Choroid plexus epithelial cell (primary cell): ENCODE measurements around the gene CTNNA1.

Experiments used
- DNase-seq: peaks from one replicate; pipeline ENCODE4 v3.0.0-alpha.2; 2010; ENCODE audit warnings: low read depth
- H3K4me3 ChIP-seq: 2 replicates; pipeline ENCODE4 v1.5.1; 2011; ENCODE audit warnings: low read depth, mild to moderate bottlenecking, control low read depth, low read length, moderate library complexity
- TF ChIP-seq, protein P1 (sequence below): conservative IDR thresholded peaks from 2 replicates; pipeline ENCODE4 v1.5.1; 2011; ENCODE audit warnings: low read depth, mild to moderate bottlenecking, control low read depth, inconsistent platforms, low read length, moderate library complexity

Gene CTNNA1

DNA sequence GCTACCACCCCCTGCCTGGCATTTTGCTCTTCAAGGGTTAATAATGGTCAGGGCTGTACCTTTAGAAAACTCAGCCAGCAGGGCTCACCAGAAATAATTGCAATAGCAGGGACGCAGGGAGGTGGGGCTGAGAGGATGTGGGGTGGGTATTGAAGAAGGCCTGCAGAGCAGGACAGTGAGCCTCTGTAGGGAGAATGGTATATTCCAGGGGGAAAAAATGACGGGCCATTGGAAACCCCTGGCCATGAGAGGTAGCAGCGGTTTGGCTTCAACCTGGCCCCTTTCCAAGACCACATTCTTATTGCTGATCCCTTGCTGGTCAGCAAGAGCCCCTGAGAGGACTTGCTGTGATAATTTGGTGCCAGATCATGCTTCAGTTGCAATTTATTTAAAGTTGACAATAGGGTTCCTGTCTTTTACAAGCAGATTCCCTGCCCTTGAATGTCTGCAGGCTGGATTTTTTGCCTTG is 36.7 kb upstream of the CTNNA1 start:
- no peak overlapping the region for H3K4me3 ChIP-seq
- TF ChIP-seq, protein P1, sequence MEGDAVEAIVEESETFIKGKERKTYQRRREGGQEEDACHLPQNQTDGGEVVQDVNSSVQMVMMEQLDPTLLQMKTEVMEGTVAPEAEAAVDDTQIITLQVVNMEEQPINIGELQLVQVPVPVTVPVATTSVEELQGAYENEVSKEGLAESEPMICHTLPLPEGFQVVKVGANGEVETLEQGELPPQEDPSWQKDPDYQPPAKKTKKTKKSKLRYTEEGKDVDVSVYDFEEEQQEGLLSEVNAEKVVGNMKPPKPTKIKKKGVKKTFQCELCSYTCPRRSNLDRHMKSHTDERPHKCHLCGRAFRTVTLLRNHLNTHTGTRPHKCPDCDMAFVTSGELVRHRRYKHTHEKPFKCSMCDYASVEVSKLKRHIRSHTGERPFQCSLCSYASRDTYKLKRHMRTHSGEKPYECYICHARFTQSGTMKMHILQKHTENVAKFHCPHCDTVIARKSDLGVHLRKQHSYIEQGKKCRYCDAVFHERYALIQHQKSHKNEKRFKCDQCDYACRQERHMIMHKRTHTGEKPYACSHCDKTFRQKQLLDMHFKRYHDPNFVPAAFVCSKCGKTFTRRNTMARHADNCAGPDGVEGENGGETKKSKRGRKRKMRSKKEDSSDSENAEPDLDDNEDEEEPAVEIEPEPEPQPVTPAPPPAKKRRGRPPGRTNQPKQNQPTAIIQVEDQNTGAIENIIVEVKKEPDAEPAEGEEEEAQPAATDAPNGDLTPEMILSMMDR, result no peak
- DNase-seq, result peak; percentile 57

DNA sequence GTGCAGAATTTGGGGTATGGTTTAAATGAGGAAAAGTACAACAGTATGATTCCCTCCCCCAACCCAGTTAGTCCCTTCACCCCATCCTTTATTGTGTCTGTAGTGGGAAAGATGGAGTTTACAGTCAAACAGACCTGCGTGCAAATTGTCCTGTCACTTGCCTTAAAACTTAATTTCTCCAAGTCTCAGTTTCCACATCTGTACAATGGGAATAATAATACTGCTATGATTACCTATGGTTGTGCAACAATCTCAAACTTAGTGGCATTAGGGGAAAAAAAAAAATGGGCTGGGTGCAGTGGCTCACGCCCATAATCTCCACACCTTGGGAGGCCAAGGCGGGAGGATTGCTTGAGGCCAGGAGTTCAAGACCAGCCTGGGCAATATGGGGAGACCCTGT is 35.8 kb upstream of the CTNNA1 start:
- no peak for DNase-seq
- no peak overlapping the region for H3K4me3 ChIP-seq
- TF ChIP-seq, protein P1, result no peak

DNA sequence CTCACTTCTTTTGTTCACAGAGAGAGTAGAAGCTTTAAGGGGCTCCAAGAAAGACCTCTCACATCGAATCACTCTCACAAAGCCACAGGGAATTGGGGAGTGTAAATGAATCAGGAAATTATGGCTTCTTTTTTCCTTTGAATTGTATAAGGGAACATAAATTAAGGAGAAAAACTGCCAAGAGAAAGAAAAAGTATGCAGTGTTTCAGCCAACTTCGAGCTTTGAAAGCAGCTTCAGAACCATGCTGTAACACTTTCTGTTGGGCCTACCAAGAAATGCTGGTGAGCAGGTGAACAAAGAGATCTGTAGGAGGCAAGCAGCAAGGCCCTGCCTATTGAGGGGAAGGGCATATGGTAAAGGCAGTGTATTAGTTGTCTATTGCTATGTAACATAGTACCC is 33.4 kb upstream of the CTNNA1 start:
- TF ChIP-seq, protein P1, result no peak
- no peak for DNase-seq
- H3K4me3 ChIP-seq, result no peak overlapping the region

DNA sequence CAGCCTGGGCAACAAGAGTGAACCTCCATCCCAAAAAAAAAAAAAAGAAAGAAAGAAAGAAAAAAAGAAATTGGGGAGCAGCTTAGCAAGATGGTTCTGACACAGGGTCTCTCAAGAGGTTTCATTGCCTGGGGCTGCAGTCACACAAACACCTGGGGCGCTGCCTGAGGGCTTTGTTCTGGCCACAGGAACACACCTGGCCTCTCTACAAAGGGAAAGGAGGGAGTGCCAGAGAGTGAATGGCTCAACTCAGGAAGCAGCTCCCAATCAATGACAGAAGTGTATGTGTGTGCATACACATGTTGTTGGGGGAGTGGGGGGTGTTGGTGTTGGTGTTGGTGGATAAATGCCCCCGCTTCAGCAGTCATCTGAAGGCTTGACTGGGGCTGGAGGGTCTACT is 32.4 kb upstream of the CTNNA1 start:
- H3K4me3 ChIP-seq, result no peak overlapping the region
- TF ChIP-seq, protein P1, result no peak
- DNase-seq, result no peak

DNA sequence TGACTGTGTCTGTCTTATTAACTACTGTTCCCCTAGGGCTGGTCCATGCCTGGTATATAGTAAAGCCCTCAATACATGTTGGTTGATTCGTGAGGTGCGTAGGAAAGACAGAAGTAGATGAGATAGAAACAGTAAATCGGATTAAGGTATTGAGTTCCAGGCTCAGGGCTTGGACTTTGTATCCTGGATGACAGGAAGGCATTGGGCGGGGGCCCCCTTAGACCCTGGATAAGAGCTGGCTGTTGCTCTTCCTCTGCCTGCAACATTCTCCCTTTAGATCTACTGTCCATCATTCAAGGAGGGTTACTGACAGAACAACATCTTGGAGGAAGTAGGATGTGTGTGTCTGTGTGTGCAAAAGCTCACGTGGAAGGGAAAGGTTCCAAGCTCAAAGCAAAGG is 31.2 kb upstream of the CTNNA1 start:
- no peak for DNase-seq
- TF ChIP-seq, protein P1, result no peak
- no peak overlapping the region for H3K4me3 ChIP-seq

DNA sequence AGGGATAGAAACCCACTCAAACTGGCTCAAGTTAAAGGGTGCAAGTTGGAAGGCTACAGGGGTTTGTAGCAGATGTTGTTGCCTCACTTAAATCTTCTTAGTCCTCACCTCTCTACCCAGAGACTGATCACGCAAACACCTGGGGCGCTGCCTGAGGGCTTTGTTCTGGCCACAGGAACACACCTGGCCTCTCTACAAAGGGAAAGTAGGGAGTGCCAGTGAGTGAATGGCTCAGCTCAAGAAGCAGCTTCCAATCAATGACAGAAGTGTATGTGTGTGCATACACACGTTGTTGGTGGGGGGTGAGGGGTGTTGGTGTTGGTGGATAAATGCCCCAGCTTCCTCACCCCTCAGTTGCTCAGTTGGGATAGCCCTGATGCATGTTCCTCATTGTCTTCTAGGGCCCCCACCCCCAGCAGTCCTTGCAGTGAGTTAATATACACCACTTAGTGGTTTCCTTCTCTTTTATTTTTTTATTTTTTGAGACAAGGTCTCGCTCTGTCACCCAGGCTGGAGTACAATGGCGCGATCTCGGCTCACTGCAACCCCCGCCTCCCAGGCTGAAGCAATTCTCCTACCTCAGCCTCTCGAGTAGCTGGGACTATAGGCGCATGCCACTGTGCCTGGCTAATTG is 30.6 kb upstream of the CTNNA1 start:
- DNase-seq, result no peak
- TF ChIP-seq, protein P1, result no peak
- H3K4me3 ChIP-seq, result no peak overlapping the region

DNA sequence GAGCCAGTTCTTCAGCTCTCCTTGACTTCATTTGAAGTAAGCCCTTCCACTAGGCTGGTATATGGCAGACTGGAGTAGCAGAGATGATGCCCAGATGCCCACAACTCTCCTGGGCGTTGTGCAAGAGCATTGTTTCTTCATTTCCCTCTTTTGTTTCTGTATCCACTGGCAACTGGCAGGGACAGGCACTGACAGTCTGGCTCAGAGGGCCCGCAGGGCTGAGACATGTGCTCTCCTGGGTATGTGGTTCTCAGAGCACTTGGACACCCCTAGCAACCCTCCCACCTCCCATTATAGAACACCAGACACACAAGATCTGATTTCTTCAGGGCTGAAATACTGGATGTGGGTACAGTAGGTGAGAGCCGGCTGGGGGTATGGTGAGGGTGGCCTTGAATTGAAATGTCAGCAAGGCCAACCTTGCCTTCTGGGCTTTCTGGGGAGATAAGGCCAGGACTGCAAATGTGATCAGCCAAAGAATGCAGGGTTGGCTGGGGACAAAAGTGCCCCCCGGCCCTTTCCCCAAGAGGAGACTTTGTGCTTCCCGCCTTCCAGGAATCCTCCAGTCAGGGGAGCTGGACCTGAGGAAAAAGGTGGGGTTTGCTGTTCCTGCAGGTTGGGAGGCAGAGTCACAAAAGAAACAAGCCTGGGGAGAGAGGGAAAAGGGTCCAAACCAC is 28.6 kb upstream of the CTNNA1 start:
- DNase-seq, result no peak
- no peak overlapping the region for H3K4me3 ChIP-seq

More for the DNA sequence above, 28.6 kb upstream of the CTNNA1 start:
- TF ChIP-seq, protein P1, result no peak
